GM12873 (cell line): ENCODE results near the gene IFNK.

Source experiments
- TF ChIP-seq, protein P1 (sequence below): IDR thresholded peaks from 2 replicates; pipeline ENCODE4 v1.5.1; 2012; ENCODE audit warnings: low read depth, mild to moderate bottlenecking, moderate library complexity, low read length, control low read depth; ENCODE audit not compliant: insufficient read depth; ENCODE audit errors: missing control alignments

The IFNK gene

DNA sequence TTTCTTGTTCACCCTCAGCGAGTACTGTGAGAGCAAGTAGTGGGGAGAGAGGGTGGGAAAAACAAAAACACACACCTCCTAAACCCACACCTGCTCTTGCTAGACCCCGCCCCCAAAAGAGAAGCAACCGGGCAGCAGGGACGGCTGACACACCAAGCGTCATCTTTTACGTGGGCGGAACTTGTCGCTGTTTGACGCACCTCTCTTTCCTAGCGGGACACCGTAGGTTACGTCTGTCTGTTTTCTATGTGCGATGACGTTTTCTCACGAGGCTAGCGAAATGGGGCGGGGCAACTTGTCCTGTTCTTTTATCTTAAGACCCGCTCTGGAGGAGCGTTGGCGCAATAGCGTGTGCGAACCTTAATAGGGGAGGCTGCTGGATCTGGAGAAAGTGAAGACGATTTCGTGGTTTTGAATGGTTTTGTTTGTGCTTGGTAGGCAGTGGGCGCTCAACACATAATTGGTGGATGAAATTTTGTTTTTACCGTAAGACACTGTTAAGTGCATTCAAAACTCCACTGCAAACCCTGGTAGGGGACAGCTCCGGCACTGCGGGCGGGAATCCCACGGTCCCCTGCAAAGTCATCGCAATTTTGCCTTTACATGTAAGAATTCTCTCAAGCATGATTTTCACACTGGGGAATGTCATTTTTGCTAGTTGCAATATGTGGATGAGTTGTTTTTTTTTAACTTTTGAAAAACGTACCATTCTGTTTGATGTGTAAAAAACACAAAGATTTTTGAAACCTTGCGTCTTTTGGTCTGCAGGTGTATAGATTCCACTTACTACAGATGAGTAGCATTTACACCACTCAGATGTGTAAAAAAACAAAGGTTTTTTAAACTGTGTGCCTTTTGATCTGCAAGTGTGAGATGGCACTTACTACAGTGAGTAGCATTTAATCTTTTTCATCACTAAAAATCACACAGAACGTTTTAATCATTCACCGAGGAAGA is 49.8 kb downstream of the IFNK start:
- TF ChIP-seq, protein P1, sequence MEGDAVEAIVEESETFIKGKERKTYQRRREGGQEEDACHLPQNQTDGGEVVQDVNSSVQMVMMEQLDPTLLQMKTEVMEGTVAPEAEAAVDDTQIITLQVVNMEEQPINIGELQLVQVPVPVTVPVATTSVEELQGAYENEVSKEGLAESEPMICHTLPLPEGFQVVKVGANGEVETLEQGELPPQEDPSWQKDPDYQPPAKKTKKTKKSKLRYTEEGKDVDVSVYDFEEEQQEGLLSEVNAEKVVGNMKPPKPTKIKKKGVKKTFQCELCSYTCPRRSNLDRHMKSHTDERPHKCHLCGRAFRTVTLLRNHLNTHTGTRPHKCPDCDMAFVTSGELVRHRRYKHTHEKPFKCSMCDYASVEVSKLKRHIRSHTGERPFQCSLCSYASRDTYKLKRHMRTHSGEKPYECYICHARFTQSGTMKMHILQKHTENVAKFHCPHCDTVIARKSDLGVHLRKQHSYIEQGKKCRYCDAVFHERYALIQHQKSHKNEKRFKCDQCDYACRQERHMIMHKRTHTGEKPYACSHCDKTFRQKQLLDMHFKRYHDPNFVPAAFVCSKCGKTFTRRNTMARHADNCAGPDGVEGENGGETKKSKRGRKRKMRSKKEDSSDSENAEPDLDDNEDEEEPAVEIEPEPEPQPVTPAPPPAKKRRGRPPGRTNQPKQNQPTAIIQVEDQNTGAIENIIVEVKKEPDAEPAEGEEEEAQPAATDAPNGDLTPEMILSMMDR: no peak
